Liver (tissue), 9 donors: ENCODE measurements around the gene MSRB2. TPM values are rescaled to one million over a fixed set of nuclear protein-coding genes. Genes with fewer than 3 reads are reported as not detected.

Experiments used
- DNase-seq: peaks from one replicate; pipeline ENCODE4 v3.0.0-alpha.2; 2017; ENCODE audit warnings: low spot score
- H3K27ac ChIP-seq, 2 donors: one replicate each; pipeline ENCODE4 v1.7.0; 2013; ENCODE audit warnings: inconsistent platforms in 2 of 2, low read length in 2 of 2, control low read depth in 1 of 2, low read depth in 1 of 2, mild to moderate bottlenecking in 1 of 2
- H3K27me3 ChIP-seq, 4 donors: one replicate each; pipeline versions ENCODE4 v1.6.1 to v1.7.0; 2013; ENCODE audit warnings: low read length in 3 of 4, inconsistent platforms in 1 of 4, mild to moderate bottlenecking in 1 of 4, moderate library complexity in 1 of 4; ENCODE audit not compliant: control insufficient read depth in 4 of 4, insufficient read depth in 4 of 4
- H3K36me3 ChIP-seq, 4 donors: one replicate each; pipeline versions ENCODE4 v1.6.1 to v1.7.0; 2013; ENCODE audit warnings: low read length in 3 of 4, mild to moderate bottlenecking in 3 of 4, low read depth in 1 of 4, moderate library complexity in 1 of 4; ENCODE audit not compliant: control insufficient read depth in 4 of 4, insufficient read depth in 3 of 4
- H3K4me1 ChIP-seq, 4 donors: one replicate each; pipeline versions ENCODE4 v1.6.1 to v1.7.0; 2013; ENCODE audit warnings: low read length in 3 of 4, mild to moderate bottlenecking in 3 of 4, moderate library complexity in 1 of 4; ENCODE audit not compliant: control insufficient read depth in 4 of 4, insufficient read depth in 4 of 4
- H3K4me3 ChIP-seq, 3 donors: one replicate each; pipeline versions ENCODE4 v1.6.1 to v1.7.0; 2013; ENCODE audit warnings: low read length in 3 of 3, control low read depth in 1 of 3, low read depth in 1 of 3, mild to moderate bottlenecking in 1 of 3
- H3K9ac ChIP-seq, 2 donors: one replicate each; pipeline ENCODE4 v1.7.0; 2013; ENCODE audit warnings: low read length in 2 of 2, mild to moderate bottlenecking in 2 of 2, moderate library complexity in 2 of 2, control low read depth in 1 of 2, low read depth in 1 of 2
- H3K9me3 ChIP-seq, 4 donors: one replicate each; pipeline versions ENCODE4 v1.6.1 to v1.7.0; 2013; ENCODE audit warnings: low read length in 3 of 4; ENCODE audit not compliant: control insufficient read depth in 4 of 4
- EGR1 ChIP-seq, 2 donors: IDR thresholded peaks; 2 replicates each; pipeline ENCODE4 v1.6.1; 2016 to 2018; ENCODE audit warnings: antibody characterized with exemption in 2 of 2, low read depth in 2 of 2
- FOXA1 ChIP-seq: IDR thresholded peaks from 2 replicates; pipeline ENCODE4 v1.6.1; 2016; ENCODE audit warnings: antibody characterized with exemption
- FOXA2 ChIP-seq: IDR thresholded peaks from 2 replicates; pipeline ENCODE4 v1.6.1; 2016; ENCODE audit warnings: antibody characterized with exemption
- GABPA ChIP-seq, 2 donors: IDR thresholded peaks in 1 of 2; conservative IDR thresholded peaks in 1 of 2; 2 replicates each; pipeline ENCODE4 v1.6.1; 2016; ENCODE audit warnings: antibody characterized with exemption in 2 of 2, mild to moderate bottlenecking in 1 of 2, moderate library complexity in 1 of 2
- HNF4A ChIP-seq, 2 donors: conservative IDR thresholded peaks; 2 replicates each; pipeline ENCODE4 v1.6.1; 2016; ENCODE audit warnings: antibody characterized with exemption in 2 of 2, mild to moderate bottlenecking in 2 of 2
- HNF4G ChIP-seq: IDR thresholded peaks from 2 replicates; pipeline ENCODE4 v1.6.1; 2016; ENCODE audit warnings: antibody characterized with exemption
- JUND ChIP-seq, 2 donors: IDR thresholded peaks; 2 replicates each; pipeline ENCODE4 v1.6.1; 2016; ENCODE audit warnings: antibody characterized with exemption in 2 of 2
- NR2F2 ChIP-seq: IDR thresholded peaks from 2 replicates; pipeline ENCODE4 v1.6.1; 2016; ENCODE audit warnings: antibody characterized with exemption
- SP1 ChIP-seq: IDR thresholded peaks from 2 replicates; pipeline ENCODE4 v1.6.1; 2018; ENCODE audit warnings: antibody characterized with exemption, mild to moderate bottlenecking
- TAF1 ChIP-seq: conservative IDR thresholded peaks from 2 replicates; pipeline ENCODE4 v1.6.1; 2016; ENCODE audit warnings: antibody characterized with exemption, mild to moderate bottlenecking
- YY1 ChIP-seq: IDR thresholded peaks from 2 replicates; pipeline ENCODE4 v1.6.1; 2016; ENCODE audit warnings: antibody characterized with exemption, mild to moderate bottlenecking
- WGBS: extraction: QIAGEN DNeasy Blood & Tissue Kit; methylation state at CpG from one replicate; pipeline ENCODE4 v1.1.7; 2013; 5-methylcytosine and 5-hydroxymethylcytosine counted together
- polyA plus RNA-seq, 2 donors: library from polyadenylated mRNA; stranded (reverse) in 1 of 2; unstranded in 1 of 2; fragments of 200-250 nt in 1 of 2; fragments of >200 nt in 1 of 2; fragmentation: Nextera tagmentation in 1 of 2; extraction: Ambion mirVana in 1 of 2; gene quantifications; one replicate each; pipeline versions ENCODE4 v1.2.1 to v1.2.3, GENCODE V29; 2013 to 2015
- total RNA-seq, 2 donors: library from RNA; depleted of rRNA; stranded (reverse); fragments of >200 nt; gene quantifications; one replicate each; pipeline ENCODE4 v1.2.3, GENCODE V29; 2014
- TF ChIP-seq, protein P1 (sequence below): fragments of 150-350 bp; IDR thresholded peaks from 2 replicates; pipeline ENCODE4 v1.5.1; 2017; ENCODE audit warnings: improper control_type of control experiment, low read depth, low read length; ENCODE audit not compliant: missing input control
- TF ChIP-seq, protein P2 (sequence below): IDR thresholded peaks from 2 replicates; pipeline ENCODE4 v1.6.1; 2016; ENCODE audit warnings: antibody characterized with exemption
- TF ChIP-seq, protein P3 (sequence below): IDR thresholded peaks from 2 replicates; pipeline ENCODE4 v1.6.1; 2016; ENCODE audit warnings: antibody characterized with exemption
- TF ChIP-seq, protein P4 (sequence below): IDR thresholded peaks from 2 replicates; pipeline ENCODE4 v1.6.1; 2016; ENCODE audit warnings: antibody characterized with exemption
- TF ChIP-seq, protein P5 (sequence below): IDR thresholded peaks from 2 replicates; pipeline ENCODE4 v1.6.1; 2016; ENCODE audit warnings: antibody characterized with exemption, mild to moderate bottlenecking
- donor health status: healthy.
- donor health status: healthy.
- donor health status: healthy.
- donor health status: healthy.
- donor health status: healthy.

MSRB2 gene
- total and polyA plus RNA-seq, 4 donors, result 7.3 to 69.4 (median 14.5) TPM

DNA sequence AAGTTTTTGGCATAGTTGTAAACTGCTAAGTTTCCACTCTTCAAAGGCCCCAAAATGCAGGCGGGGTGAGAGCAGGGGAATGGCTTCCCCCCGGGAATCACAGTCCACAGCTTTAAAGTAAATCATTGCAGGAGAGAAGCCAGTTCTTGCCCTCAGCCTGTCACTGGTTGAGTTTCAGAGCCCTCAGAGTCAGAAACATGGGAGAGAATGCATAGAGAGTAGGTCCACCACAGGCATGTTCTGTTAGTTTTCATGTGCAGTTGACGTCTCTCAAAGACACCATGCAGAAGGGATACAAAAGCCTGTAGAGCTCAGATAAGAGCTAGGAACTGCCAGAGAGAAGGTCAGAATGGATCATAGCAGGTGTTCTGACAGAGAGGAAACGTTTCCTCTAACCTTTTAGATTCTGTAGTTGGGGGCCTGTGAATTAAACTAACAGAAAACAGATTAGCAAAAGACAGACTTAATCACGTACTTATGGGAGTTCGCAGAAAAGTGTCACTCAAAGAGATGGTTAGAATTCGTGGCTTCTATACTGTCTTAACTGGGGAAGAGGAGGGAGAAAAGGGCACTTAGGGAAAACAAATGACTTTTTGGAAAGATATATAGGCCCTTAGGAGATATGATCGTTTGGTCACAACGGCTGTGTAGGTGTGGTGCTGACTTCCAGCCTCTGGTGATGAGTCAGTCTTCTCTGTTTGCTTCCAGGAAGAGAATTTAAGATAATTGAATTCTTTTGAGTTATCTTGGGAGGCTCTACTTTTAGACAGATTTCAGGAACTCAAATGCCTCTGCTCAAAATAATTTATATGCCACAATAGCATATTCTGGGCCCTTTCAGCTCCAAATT, 48.0 kb upstream of the MSRB2 start:
- Histone ChIP-seq H3K9ac (no peak overlapping the region), H3K4me1 (no peaks in the 10 kb centered on the region), H3K4me3 (no peak overlapping the region), H3K27ac (no peak overlapping the region), H3K27me3 (peaks cover 0 to 9% (median 0%) of the 10 kb centered on the region in 4 donors), H3K36me3 (no peaks in the 10 kb centered on the region), H3K9me3 (peaks cover 0 to 3% (median 0%) of the 10 kb centered on the region in 4 donors)
- 60% methylated on average over 9 of the region's 9 CpGs for WGBS
- DNase-seq, result no peak
- no peak for TF ChIP-seq EGR1 (IDR thresholded peaks at IDR 0.05; ENCODE audit: low read depth in 2 of 2)
- TF ChIP-seq YY1, result no peak

DNA sequence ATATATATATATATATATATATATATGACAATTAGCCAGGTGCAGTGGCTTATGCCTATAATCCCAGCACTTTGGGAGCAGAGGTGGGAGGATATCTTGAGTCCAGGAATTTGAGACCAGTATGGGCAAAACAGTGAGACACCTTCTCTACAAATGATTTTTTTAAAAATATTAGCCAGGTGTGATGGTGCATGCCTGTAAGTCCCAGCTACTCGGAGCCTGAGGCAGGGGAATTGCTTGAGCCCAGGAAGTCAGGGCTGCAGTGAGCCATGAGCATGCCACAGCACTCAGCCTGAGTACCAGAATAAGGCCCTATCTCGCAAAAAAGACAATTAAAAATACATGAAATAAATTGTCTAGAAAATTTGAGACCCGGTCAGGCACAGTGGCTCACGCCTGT, 47.2 kb upstream of the MSRB2 start:
- no peak for DNase-seq
- TF ChIP-seq JUND (IDR thresholded peaks at IDR 0.05) (no peak), YY1 (no peak), GABPA (IDR thresholded peaks at IDR 0.05 in 1 of 2, conservative IDR thresholded peaks at IDR 0.05 in 1 of 2) (no peak), FOXA2 (no peak), HNF4G (no peak), EGR1 (IDR thresholded peaks at IDR 0.05; ENCODE audit: low read depth in 2 of 2) (no peak), FOXA1 (no peak), SP1 (no peak), HNF4A (conservative IDR thresholded peaks at IDR 0.05) (no peak), TAF1 (no peak), NR2F2 (no peak)
- TF ChIP-seq, protein P1, sequence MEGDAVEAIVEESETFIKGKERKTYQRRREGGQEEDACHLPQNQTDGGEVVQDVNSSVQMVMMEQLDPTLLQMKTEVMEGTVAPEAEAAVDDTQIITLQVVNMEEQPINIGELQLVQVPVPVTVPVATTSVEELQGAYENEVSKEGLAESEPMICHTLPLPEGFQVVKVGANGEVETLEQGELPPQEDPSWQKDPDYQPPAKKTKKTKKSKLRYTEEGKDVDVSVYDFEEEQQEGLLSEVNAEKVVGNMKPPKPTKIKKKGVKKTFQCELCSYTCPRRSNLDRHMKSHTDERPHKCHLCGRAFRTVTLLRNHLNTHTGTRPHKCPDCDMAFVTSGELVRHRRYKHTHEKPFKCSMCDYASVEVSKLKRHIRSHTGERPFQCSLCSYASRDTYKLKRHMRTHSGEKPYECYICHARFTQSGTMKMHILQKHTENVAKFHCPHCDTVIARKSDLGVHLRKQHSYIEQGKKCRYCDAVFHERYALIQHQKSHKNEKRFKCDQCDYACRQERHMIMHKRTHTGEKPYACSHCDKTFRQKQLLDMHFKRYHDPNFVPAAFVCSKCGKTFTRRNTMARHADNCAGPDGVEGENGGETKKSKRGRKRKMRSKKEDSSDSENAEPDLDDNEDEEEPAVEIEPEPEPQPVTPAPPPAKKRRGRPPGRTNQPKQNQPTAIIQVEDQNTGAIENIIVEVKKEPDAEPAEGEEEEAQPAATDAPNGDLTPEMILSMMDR, result no peak
- TF ChIP-seq, protein P2, sequence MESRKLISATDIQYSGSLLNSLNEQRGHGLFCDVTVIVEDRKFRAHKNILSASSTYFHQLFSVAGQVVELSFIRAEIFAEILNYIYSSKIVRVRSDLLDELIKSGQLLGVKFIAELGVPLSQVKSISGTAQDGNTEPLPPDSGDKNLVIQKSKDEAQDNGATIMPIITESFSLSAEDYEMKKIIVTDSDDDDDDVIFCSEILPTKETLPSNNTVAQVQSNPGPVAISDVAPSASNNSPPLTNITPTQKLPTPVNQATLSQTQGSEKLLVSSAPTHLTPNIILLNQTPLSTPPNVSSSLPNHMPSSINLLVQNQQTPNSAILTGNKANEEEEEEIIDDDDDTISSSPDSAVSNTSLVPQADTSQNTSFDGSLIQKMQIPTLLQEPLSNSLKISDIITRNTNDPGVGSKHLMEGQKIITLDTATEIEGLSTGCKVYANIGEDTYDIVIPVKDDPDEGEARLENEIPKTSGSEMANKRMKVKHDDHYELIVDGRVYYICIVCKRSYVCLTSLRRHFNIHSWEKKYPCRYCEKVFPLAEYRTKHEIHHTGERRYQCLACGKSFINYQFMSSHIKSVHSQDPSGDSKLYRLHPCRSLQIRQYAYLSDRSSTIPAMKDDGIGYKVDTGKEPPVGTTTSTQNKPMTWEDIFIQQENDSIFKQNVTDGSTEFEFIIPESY, result no peak
- TF ChIP-seq, protein P3, sequence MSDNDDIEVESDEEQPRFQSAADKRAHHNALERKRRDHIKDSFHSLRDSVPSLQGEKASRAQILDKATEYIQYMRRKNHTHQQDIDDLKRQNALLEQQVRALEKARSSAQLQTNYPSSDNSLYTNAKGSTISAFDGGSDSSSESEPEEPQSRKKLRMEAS, result no peak
- TF ChIP-seq, protein P4, sequence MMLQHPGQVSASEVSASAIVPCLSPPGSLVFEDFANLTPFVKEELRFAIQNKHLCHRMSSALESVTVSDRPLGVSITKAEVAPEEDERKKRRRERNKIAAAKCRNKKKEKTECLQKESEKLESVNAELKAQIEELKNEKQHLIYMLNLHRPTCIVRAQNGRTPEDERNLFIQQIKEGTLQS, result no peak
- TF ChIP-seq, protein P5, sequence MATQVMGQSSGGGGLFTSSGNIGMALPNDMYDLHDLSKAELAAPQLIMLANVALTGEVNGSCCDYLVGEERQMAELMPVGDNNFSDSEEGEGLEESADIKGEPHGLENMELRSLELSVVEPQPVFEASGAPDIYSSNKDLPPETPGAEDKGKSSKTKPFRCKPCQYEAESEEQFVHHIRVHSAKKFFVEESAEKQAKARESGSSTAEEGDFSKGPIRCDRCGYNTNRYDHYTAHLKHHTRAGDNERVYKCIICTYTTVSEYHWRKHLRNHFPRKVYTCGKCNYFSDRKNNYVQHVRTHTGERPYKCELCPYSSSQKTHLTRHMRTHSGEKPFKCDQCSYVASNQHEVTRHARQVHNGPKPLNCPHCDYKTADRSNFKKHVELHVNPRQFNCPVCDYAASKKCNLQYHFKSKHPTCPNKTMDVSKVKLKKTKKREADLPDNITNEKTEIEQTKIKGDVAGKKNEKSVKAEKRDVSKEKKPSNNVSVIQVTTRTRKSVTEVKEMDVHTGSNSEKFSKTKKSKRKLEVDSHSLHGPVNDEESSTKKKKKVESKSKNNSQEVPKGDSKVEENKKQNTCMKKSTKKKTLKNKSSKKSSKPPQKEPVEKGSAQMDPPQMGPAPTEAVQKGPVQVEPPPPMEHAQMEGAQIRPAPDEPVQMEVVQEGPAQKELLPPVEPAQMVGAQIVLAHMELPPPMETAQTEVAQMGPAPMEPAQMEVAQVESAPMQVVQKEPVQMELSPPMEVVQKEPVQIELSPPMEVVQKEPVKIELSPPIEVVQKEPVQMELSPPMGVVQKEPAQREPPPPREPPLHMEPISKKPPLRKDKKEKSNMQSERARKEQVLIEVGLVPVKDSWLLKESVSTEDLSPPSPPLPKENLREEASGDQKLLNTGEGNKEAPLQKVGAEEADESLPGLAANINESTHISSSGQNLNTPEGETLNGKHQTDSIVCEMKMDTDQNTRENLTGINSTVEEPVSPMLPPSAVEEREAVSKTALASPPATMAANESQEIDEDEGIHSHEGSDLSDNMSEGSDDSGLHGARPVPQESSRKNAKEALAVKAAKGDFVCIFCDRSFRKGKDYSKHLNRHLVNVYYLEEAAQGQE, result no peak
- no peaks in the 10 kb centered on the region for H3K36me3 ChIP-seq
- no peak overlapping the region for H3K4me3 ChIP-seq
- no peaks in the 10 kb centered on the region for H3K9me3 ChIP-seq
- 93% methylated on average over 4 of the region's 4 CpGs for WGBS
- no peaks in the 10 kb centered on the region for H3K4me1 ChIP-seq
- peaks cover 0 to 9% (median 0%) of the 10 kb centered on the region in 4 donors for H3K27me3 ChIP-seq
- H3K9ac ChIP-seq, result no peak overlapping the region
- no peak overlapping the region for H3K27ac ChIP-seq
